Upper lobe of right lung (tissue), 1 donor: ENCODE measurements around the gene APLP2. TPM values are rescaled to one million over a fixed set of nuclear protein-coding genes. Genes with fewer than 3 reads are reported as not detected.

ENCODE experiments used
- ATAC-seq: fragments of 200-7000 bp; cut with Tn5 transposase; one replicate; pipeline ENCODE4 v1.9.1; 2020; ENCODE audit warnings: mild to moderate bottlenecking, moderate library complexity
- DNase-seq: peaks from one replicate; pipeline ENCODE4 v3.0.0-alpha.2; 2020
- H3K27ac ChIP-seq: fragments of 200-600 bp; one replicate; pipeline ENCODE4 v1.8.0; 2022
- H3K27me3 ChIP-seq: fragments of 200-600 bp; one replicate; pipeline ENCODE4 v1.8.0; 2022; ENCODE audit warnings: mild to moderate bottlenecking
- H3K36me3 ChIP-seq: fragments of 200-600 bp; one replicate; pipeline ENCODE4 v1.8.0; 2022
- H3K4me1 ChIP-seq: fragments of 200-600 bp; one replicate; pipeline ENCODE4 v1.8.0; 2022
- H3K4me3 ChIP-seq: fragments of 200-600 bp; one replicate; pipeline ENCODE4 v1.8.0; 2022; ENCODE audit warnings: mild to moderate bottlenecking
- H3K9me3 ChIP-seq: fragments of 200-600 bp; one replicate; pipeline ENCODE4 v1.8.0; 2022
- intact Hi-C: fragments of 100-400 bp; cut with DNase I; formaldehyde crosslinking; loops from one replicate; pipeline ENCODE4 v1.11.0; 2022
- total RNA-seq: library from RNA; stranded (reverse); fragmentation: NEBNext Ultra II Directional; extraction: Animal tissue kit (Norgen Biotek cat#: 25700); gene quantifications from one replicate; pipeline ENCODE4 v1.2.1, GENCODE V29; 2021
- TF ChIP-seq, protein P1 (sequence below): fragments of 200-600 bp; IDR thresholded peaks from one replicate; pipeline ENCODE4 v1.8.0; 2022; ENCODE audit warnings: antibody characterized with exemption
- donor health status: DM: no; HTN: yes; CAD: no; lungs with severe emphysema.

Gene APLP2
- total RNA-seq, 1 donor from 2014 or later, result 726 TPM

DNA sequence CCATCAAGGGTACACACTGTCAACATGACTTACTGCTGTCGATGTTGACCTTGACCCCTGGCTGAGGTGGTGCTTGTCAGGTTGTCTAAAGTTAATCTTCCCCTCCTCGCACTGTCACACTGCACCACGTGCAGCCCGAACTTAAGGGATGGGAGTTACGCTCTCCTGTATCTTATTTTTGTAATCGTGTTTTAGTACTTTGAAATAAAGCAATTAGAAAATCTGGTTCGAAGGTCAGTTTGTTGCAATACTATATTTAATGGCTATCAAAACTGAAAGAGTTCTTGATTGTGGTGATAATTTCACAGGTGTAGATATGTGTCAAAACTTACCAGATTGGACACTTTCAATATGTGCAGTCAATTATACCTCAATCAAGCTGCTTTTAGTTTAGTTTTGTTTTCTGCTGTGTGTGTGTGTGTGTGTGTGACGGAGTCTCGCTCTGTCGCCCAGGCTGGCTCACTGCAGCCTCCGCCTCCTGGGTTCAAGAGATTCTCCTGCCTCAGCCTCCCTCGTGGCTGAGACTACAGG is 79.2 kb downstream of the APLP2 start:
- Histone ChIP-seq H3K9me3 (no peaks in the 10 kb centered on the region), H3K27ac (no peak overlapping the region), H3K27me3 (no peaks in the 10 kb centered on the region), H3K4me1 (peaks cover 23% of the 10 kb centered on the region), H3K4me3 (no peak overlapping the region), H3K36me3 (peaks cover 19% of the 10 kb centered on the region)
- TF ChIP-seq, protein P1, sequence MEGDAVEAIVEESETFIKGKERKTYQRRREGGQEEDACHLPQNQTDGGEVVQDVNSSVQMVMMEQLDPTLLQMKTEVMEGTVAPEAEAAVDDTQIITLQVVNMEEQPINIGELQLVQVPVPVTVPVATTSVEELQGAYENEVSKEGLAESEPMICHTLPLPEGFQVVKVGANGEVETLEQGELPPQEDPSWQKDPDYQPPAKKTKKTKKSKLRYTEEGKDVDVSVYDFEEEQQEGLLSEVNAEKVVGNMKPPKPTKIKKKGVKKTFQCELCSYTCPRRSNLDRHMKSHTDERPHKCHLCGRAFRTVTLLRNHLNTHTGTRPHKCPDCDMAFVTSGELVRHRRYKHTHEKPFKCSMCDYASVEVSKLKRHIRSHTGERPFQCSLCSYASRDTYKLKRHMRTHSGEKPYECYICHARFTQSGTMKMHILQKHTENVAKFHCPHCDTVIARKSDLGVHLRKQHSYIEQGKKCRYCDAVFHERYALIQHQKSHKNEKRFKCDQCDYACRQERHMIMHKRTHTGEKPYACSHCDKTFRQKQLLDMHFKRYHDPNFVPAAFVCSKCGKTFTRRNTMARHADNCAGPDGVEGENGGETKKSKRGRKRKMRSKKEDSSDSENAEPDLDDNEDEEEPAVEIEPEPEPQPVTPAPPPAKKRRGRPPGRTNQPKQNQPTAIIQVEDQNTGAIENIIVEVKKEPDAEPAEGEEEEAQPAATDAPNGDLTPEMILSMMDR, result no peak
- intact Hi-C loops, result no loop called here
- ATAC-seq (no peak), DNase-seq (no peak)

DNA sequence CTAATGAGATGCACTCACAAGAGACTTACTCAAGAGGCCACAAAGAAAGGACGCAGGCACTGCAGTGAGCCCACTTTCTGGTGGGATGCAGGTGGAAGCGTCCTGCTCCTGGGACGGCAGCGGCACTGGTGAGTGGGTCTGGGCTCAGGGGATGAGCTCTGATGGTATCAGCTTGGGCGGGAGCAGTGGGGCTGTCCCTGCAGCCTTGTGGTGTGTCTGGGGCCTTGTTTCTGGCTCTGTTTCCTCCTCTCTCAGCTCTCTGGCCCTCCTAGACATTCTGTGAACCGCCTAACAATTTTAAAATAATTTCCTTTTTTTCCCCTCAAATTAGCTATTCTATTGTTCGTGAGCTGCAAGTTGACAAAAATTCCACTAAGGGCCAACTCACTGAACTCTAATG is 81.1 kb downstream of the APLP2 start:
- intact Hi-C loops, result no loop called here
- Histone ChIP-seq H3K27me3 (no peaks in the 10 kb centered on the region), H3K27ac (no peak overlapping the region), H3K4me1 (peaks cover 19% of the 10 kb centered on the region), H3K4me3 (no peak overlapping the region), H3K36me3 (no peaks in the 10 kb centered on the region), H3K9me3 (no peaks in the 10 kb centered on the region)
- TF ChIP-seq, protein P1, result no peak
- DNase-seq (no peak), ATAC-seq (no peak)

DNA sequence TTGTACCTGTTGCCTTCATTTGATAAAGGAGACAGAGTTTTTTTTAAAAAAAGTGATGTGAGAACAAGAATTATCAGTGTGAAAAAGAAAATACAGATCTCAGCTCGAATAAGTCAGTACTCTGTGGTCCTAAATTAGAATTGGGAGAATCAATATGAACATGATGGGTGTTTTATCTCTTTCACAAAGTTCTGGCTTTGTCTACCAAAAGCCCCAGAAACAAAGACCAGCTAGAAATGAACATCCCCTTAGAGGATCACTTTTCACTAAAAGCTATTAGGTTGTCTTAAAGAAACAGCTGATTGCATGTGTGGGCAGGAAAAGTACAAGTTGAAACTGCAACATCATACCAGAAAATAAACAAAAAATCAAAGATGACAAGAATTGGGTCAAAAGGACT is 81.5 kb downstream of the APLP2 start:
- intact Hi-C loops, result no loop called here
- TF ChIP-seq, protein P1, result no peak
- H3K9me3 ChIP-seq, result no peaks in the 10 kb centered on the region
- peaks cover 15% of the 10 kb centered on the region for H3K4me1 ChIP-seq
- H3K27ac ChIP-seq, result no peak overlapping the region
- no peaks in the 10 kb centered on the region for H3K27me3 ChIP-seq
- no peak for DNase-seq
- no peak overlapping the region for H3K4me3 ChIP-seq
- no peak for ATAC-seq
- no peaks in the 10 kb centered on the region for H3K36me3 ChIP-seq

DNA sequence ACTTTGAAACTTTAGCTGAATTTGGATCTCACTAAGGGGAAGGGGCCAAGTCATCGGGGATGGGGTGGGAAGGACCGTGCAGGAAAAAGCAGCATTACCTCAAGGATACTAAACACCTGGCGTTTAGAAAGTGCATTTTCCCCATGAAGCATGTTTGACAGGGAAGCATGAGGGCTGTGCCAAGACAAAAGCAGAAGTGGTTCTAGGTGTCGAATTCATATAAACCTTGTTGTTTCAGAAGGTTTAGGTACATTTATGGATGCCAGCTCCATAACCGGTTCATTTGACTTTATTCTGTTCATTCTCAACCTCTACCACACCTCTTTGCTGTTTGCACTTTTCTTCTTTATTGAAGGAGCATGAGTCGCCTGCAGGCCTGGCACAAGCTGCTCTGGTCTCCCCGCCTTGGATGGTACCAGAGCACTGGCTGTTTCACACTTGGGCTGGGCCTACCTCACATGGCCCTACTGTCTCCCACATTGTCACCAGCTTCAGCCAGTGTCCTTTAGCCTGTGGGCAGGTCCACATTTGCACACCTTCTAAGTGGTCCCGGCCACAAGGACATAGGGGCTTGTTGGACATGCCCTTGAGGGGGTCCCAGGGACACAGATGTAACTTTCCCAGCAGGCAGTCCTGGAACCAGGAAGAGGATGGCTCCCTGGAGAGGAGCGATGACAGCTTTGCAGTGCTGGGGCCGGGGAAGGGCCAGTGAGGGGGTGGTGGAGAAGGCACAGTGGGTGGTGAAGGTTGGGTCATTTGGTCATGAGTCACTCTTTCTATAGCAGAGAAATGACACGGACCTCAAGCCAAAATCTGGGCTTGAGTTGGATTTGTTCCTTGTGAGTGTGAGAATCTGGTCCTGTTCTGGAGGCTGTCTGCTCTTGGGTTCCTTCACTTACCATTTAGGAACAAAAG is 86.7 kb downstream of the APLP2 start:
- no peaks in the 10 kb centered on the region for H3K27me3 ChIP-seq
- H3K4me1 ChIP-seq, result peaks cover 5% of the 10 kb centered on the region
- intact Hi-C loops, result no loop called here
- H3K4me3 ChIP-seq, result no peak overlapping the region
- H3K27ac ChIP-seq, result no peak overlapping the region
- ATAC-seq, result peak; percentile 64
- TF ChIP-seq, protein P1, result no peak
- DNase-seq, result peak; percentile 75
- H3K9me3 ChIP-seq, result no peaks in the 10 kb centered on the region
- H3K36me3 ChIP-seq, result no peaks in the 10 kb centered on the region

DNA sequence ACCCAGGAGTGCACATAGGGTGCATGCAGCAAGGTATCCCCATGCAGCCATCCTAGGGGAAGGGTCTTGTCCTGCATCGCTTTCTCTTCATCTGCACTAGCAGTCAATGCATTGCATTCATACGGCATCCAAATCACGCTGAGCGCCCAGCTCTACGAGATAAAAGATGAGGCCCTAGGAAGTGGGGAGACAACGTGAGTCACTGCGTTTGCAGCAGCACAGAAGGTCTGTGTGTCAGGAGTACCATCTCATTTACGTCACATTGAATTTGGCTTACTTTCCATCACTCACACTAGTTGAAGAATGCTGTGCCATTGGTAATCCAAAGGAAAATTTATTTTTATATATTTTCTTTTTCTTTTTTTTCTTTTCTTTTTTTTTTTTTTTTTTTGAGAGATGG is 87.4 kb downstream of the APLP2 start:
- no peak for ATAC-seq

More for the DNA sequence above, 87.4 kb downstream of the APLP2 start:
- Histone ChIP-seq H3K27ac (no peak overlapping the region), H3K9me3 (no peaks in the 10 kb centered on the region), H3K27me3 (no peaks in the 10 kb centered on the region), H3K4me1 (peaks cover 11% of the 10 kb centered on the region), H3K36me3 (no peaks in the 10 kb centered on the region), H3K4me3 (no peak overlapping the region)
- DNase-seq, result no peak
- intact Hi-C loops, result no loop called here
- TF ChIP-seq, protein P1, result no peak
